ENCODE data around the gene SACS.
"Not testable (repeated sequence)": the region's sequence is repeated elsewhere in the genome, so short reads cannot be mapped to it uniquely, and the experiment has no call there.

SACS gene

GRCh38 chr13:23440821-23441618, 7.5 kb upstream of the SACS start:
- no peak overlapping the region for H3K27ac ChIP-seq (ENCODE audit: low read length)
- no peak for ATAC-seq (ENCODE audit: insufficient read depth, low read depth)
- H3K9me3 ChIP-seq (ENCODE audit: insufficient read depth, low read length, severe bottlenecking): no peaks in the 10 kb centered on the region
- no peak overlapping the region for H3K4me3 ChIP-seq (ENCODE audit: low read depth in 1 of 2, low read length in 2 of 2)
- H3K36me3 ChIP-seq (ENCODE audit: insufficient read depth, low read length): no peaks in the 10 kb centered on the region
- DNase-seq: no peak
- H3K27me3 ChIP-seq (ENCODE audit: insufficient read depth, low read length, poor library complexity): no peaks in the 10 kb centered on the region
- H3K9ac ChIP-seq (ENCODE audit: low read depth, low read length): no peak overlapping the region
- no peak overlapping the region for H3K4me2 ChIP-seq (ENCODE audit: insufficient read depth, low read length)
- H4K20me1 ChIP-seq (ENCODE audit: insufficient read depth, low read length): no peaks in the 10 kb centered on the region
- H3K4me1 ChIP-seq (ENCODE audit: insufficient read depth, low read length): no peaks in the 10 kb centered on the region
- no peaks in the 10 kb centered on the region for H3K79me2 ChIP-seq (ENCODE audit: insufficient read depth, low read length)
- TF ChIP-seq EZH2 (IDR thresholded peaks at IDR 0.05; ENCODE audit: borderline replicate concordance, low read depth, low read length, severe bottlenecking): no peak
- no peak for TF ChIP-seq CTCF (IDR thresholded peaks at IDR 0.05; ENCODE audit: borderline replicate concordance, extremely low read depth, low read length, poor library complexity, severe bottlenecking)
- H2AFZ ChIP-seq (ENCODE audit: low read depth, low read length): no peak overlapping the region

DNA sequence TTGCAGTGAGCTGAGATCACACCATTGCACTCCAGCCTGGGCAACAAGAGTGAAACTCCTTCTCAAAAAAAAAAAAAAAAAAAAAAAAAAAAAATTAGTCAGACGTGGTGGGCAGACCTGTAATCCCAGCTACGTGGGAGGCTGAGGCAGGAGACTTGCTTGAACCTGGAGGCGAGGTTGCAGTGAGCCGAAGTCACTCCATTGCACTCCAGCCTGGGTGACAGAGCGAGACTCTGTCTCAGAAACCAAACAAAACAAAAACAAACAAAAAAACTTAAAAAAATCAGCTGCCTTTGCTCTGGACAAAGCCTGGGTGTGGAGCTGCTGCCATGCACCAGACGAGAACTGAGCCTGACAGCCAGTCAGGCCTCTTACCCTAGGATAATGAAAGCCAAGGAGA, 6.8 kb upstream of the SACS start:
- not testable (repeated sequence) for H3K36me3 ChIP-seq (ENCODE audit: insufficient read depth, low read length); H3K4me3 ChIP-seq (ENCODE audit: low read depth in 1 of 2, low read length in 2 of 2); H3K79me2 ChIP-seq (ENCODE audit: insufficient read depth, low read length); H4K20me1 ChIP-seq (ENCODE audit: insufficient read depth, low read length); H3K4me1 ChIP-seq (ENCODE audit: insufficient read depth, low read length); DNase-seq; H3K9me3 ChIP-seq (ENCODE audit: insufficient read depth, low read length, severe bottlenecking); H3K27me3 ChIP-seq (ENCODE audit: insufficient read depth, low read length, poor library complexity); H3K9ac ChIP-seq (ENCODE audit: low read depth, low read length); H2AFZ ChIP-seq (ENCODE audit: low read depth, low read length); H3K27ac ChIP-seq (ENCODE audit: low read length); ATAC-seq (ENCODE audit: insufficient read depth, low read depth); H3K4me2 ChIP-seq (ENCODE audit: insufficient read depth, low read length)

- Histone ChIP-seq H3K27ac (ENCODE audit: low read length) (no peak overlapping the region), H3K9ac (ENCODE audit: low read depth, low read length) (no peak overlapping the region), H3K4me3 (ENCODE audit: low read depth in 1 of 2, low read length in 2 of 2) (no peak overlapping the region), H3K9me3 (ENCODE audit: insufficient read depth, low read length, severe bottlenecking) (no peaks in the 10 kb centered on the region), H4K20me1 (ENCODE audit: insufficient read depth, low read length) (no peaks in the 10 kb centered on the region), H3K36me3 (ENCODE audit: insufficient read depth, low read length) (no peaks in the 10 kb centered on the region), H3K79me2 (ENCODE audit: insufficient read depth, low read length) (no peaks in the 10 kb centered on the region), H3K27me3 (ENCODE audit: insufficient read depth, low read length, poor library complexity) (peaks cover 2% of the 10 kb centered on the region), H3K4me1 (ENCODE audit: insufficient read depth, low read length) (no peaks in the 10 kb centered on the region), H2AFZ (ENCODE audit: low read depth, low read length) (no peak overlapping the region), H3K4me2 (ENCODE audit: insufficient read depth, low read length) (no peak overlapping the region)
- no peak for TF ChIP-seq CTCF (IDR thresholded peaks at IDR 0.05; ENCODE audit: borderline replicate concordance, extremely low read depth, low read length, poor library complexity, severe bottlenecking)
- TF ChIP-seq EZH2 (IDR thresholded peaks at IDR 0.05; ENCODE audit: borderline replicate concordance, low read depth, low read length, severe bottlenecking): no peak
- DNase-seq (no peak), ATAC-seq (ENCODE audit: insufficient read depth, low read depth) (no peak)
These were observed 4.4 kb upstream of the SACS start for GRCh38 chr13:23437916-23438315.

DNA sequence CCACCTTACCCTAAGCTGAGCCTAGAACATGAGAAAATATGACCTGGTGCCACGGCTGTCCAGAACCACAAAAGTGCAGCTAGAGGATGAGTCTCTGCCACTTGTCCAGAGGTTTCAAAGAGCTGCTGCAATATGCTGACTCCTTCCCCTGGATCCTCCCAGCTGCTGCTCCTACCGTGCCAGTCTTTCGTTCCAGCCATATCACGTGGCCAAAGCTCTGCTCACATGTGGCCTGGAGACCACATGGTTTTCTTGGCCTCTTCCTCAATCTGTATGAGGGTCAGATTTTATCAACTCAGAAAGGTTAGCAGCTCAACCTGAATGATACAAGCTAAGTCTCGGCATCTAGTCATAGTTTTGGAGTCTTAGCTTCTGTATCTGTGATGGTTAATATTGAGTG, 3.2 kb upstream of the SACS start:
- Histone ChIP-seq H3K36me3 (ENCODE audit: insufficient read depth, low read length) (no peaks in the 10 kb centered on the region), H3K4me3 (ENCODE audit: low read depth in 1 of 2, low read length in 2 of 2) (no peak overlapping the region), H4K20me1 (ENCODE audit: insufficient read depth, low read length) (no peaks in the 10 kb centered on the region), H3K79me2 (ENCODE audit: insufficient read depth, low read length) (no peaks in the 10 kb centered on the region), H2AFZ (ENCODE audit: low read depth, low read length) (no peak overlapping the region), H3K27ac (ENCODE audit: low read length) (no peak overlapping the region), H3K9ac (ENCODE audit: low read depth, low read length) (no peak overlapping the region), H3K4me2 (ENCODE audit: insufficient read depth, low read length) (no peak overlapping the region), H3K27me3 (ENCODE audit: insufficient read depth, low read length, poor library complexity) (peaks cover 2% of the 10 kb centered on the region), H3K4me1 (ENCODE audit: insufficient read depth, low read length) (no peaks in the 10 kb centered on the region), H3K9me3 (ENCODE audit: insufficient read depth, low read length, severe bottlenecking) (no peaks in the 10 kb centered on the region)
- TF ChIP-seq EZH2 (IDR thresholded peaks at IDR 0.05; ENCODE audit: borderline replicate concordance, low read depth, low read length, severe bottlenecking) (no peak), CTCF (IDR thresholded peaks at IDR 0.05; ENCODE audit: borderline replicate concordance, extremely low read depth, low read length, poor library complexity, severe bottlenecking) (no peak)
- ATAC-seq (ENCODE audit: insufficient read depth, low read depth) (no peak), DNase-seq (no peak)
